Prostate gland (tissue), 2 donors: ENCODE data around the gene SFR1.

ENCODE experiments used
- CTCF ChIP-seq, 4 experiments: fragments of 200-600 bp in 2 of 4; fragments of 450-650 bp in 2 of 4; sonication (generic) in 2 of 4; IDR thresholded peaks; 1 replicate in 3 of 4; 2 replicates in 1 of 4; pipeline ENCODE4 v1.5.1; 2016 to 2019; ENCODE audit warnings: antibody characterized with exemption in 4 of 4, mild to moderate bottlenecking in 2 of 4, moderate library complexity in 2 of 4
- POLR2A ChIP-seq: fragments of 450-650 bp; IDR thresholded peaks from one replicate; pipeline ENCODE4 v1.6.1; 2016; ENCODE audit warnings: antibody characterized with exemption, mild to moderate bottlenecking
- POLR2AphosphoS5 ChIP-seq: sonication (generic); formaldehyde crosslinking; IDR thresholded peaks from one replicate; pipeline ENCODE4 v1.6.1; 2017; ENCODE audit warnings: antibody characterized with exemption

- TF ChIP-seq POLR2A (no peak), CTCF (IDR thresholded peaks at IDR 0.05) (no peak), POLR2AphosphoS5 (no peak)
Observed at GRCh38 chr10:104155591-104155990, 33.6 kb downstream of the SFR1 start.
